HG03103 (cell line): ENCODE data around the gene LONRF2.

Source experiments
- ATAC-seq: cut with Tn5 transposase; IDR thresholded peaks from one replicate; pipeline ENCODE4 v1.9.1; 2021; ENCODE audit warnings: low read depth; ENCODE audit not compliant: unreplicated experiment

LONRF2 gene

GRCh38 chr2:100302585-100302892, 19.8 kb downstream of the LONRF2 start:
- no peak for ATAC-seq

- ATAC-seq, result no peak
Measured at GRCh38 chr2:100301881-100302584, 20.3 kb downstream of the LONRF2 start.

- no peak for ATAC-seq
Measured at GRCh38 chr2:100299548-100299947, 22.8 kb downstream of the LONRF2 start.

DNA sequence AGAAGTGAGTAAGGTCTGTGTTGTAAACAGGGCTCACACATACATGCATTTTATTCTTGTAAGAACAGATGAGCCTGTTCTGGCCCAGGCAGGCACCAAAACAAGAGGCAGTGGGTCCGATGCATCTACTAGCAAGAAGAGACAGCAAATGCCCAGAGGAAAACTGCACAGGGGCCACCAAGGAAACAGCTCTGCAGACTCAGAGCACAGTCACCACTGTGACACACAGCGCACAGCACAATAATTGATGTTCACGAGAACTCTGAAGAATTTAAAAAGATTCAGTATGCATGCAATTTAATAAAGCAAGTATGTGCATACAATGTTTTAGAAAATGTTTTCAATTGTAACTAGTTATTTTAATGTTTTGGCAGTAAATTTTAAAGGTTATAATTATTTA, 24.8 kb downstream of the LONRF2 start:
- no peak for ATAC-seq

DNA sequence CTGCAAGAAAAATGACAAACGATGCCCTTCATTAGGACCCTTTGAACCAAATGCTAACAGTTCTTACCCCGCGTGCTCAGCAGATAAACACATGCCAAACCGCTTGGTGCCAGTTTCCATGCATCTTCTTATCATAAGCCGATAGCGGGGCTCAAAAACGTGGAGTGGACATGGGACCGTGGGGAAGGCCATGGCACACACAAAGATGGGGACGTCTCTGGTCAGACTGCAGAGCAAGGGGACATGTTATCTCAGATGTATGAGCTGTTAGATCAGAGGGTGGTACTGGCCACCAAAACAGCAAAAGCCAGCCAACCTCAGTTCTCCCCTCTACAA, 28.2 kb downstream of the LONRF2 start:
- no peak for ATAC-seq

GRCh38 chr2:100293341-100294161, 28.8 kb downstream of the LONRF2 start:
- no peak for ATAC-seq

- ATAC-seq, result no peak
Measured at GRCh38 chr2:100292022-100292580, 30.2 kb downstream of the LONRF2 start.

DNA sequence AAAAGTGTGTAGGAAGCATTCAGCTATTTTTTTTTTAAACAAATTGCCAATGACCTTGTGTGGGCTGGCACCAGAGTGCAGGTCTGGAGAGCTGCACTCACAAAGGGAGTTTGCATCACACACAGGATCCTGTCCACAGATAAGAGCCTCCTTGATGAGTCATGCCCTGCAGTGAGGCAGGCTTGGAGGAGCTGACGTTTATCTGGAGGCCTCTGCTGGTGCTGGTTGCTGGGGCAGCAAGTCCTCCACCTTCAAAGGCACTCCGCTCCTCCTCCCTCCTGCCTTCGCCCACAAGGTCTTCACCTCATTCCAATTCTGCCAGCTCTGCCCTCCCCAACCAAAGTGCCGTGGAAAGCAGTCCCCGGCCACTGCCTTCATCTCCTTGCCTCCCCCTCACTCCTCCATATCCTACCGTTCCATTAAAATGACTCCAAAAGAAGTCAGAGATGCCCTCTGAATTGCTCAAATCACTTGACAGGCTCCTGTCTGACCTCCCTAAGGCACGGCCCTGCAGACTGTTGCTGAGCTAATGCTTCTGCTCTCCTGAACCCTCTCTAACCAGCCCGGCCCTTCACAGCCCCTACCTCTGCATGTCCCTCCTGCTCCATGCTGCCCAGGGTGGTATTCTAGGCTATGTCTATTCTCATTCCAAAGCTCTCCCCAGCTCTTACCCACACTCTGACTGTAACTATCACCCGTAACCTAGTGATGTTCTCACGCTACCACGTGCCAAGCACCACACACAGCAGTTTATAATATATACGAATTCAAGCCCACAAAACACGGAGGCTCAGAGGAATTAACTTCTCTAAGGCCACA, 30.9 kb downstream of the LONRF2 start:
- ATAC-seq, result no peak

DNA sequence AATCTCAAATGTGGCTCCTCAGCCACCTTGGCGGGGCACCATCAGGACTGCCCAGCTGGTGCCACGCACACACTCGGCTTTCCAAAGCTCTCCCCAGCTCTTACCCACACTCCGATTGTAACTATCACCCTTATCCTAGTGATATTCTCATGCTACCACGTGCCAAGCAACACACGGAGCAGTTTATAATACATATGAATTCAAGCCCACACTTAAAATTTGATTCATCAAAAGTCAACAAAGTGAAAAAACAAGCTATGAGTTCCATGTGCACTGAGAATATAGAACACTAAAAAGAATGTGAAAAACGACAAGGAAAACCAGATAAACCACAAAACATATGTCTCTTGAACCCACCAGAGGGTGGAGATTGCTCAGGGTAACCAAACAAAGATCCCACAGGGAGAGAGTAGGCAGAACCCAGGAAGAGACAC, 31.6 kb downstream of the LONRF2 start:
- no peak for ATAC-seq

DNA sequence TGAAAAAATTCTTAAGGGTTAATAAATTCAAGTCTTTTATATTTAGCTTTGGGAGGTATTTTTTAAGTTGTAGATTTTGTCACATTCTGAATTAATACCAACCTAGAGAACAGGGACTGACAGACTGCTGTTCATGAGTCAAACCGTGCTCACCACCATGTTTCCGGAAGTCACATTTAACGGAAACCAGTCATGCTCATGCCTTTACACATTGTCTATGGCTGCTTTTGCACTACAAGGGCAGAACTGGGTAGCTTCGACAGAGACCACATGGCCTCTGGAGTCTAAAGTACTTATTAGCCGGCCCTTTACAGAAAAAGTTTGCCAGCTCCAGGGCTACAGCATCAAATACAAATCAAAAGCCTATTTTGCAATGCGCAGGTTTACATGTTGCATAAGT, 33.3 kb downstream of the LONRF2 start:
- no peak for ATAC-seq

DNA sequence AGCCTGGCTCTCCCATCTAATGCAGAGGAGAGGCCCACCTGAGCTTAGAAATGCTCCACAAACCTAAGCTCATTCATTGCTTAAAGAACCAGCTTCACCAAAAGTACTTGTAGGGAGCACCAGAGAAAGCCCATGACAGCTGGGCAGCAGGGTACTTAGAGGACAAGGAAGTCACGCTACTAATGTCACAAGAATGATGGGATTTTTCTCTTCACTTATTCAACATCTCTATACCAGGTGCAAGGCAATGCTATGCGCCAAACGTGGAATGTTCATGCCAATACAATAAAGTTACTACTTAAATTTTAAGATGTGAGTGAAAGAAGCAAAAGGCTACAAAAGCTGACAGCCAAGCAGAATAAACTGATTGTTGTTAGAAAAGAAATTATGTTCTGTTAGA, 36.0 kb downstream of the LONRF2 start:
- no peak for ATAC-seq

GRCh38 chr2:100285691-100286090, 36.6 kb downstream of the LONRF2 start:
- no peak for ATAC-seq

- no peak for ATAC-seq
Measured at GRCh38 chr2:100285011-100285410, 37.3 kb downstream of the LONRF2 start.

GRCh38 chr2:100283724-100284501, 38.4 kb downstream of the LONRF2 start:
- ATAC-seq, result no peak

DNA sequence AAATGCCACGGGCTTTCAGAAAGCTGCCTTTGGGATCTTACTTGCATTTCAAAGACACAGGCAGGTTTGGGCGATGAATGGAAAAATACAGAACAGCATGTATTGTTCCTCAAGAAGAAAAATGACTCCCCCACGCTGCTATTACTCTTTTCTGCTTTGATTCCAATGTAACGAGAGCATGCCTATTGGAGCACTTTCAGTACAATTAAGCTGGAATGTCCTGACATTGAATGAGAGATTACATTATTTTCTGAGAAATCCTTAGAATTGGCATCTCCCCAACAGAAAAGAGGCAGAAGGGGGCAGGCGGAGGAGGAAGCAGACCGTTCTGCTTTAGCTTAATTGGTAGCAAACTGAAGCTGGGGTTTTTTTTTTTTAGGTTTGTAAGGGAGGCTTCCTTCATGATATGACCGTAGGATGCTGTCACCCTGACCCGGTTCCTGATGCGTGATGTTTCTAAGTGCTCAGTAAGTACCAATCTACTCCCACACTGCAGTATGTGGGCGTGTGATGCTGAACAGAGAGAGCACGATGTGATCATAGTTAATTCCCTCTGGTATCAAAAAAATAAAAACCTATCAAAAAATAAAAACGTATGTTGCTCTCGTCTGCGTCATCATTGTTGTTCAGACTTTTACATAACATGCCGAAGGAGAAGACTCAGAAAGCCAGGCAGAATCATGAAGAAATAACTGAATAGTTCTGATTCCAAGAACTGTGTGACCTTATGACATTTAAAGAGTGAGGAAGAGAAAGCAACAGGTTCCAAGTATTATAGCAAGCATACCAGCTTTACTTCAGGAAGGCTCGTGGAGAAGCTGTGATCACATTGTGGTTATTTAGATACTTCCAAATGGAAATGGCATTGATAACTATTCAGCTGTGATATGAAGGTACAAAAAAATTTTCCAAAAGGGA, 40.5 kb downstream of the LONRF2 start:
- no peak for ATAC-seq

DNA sequence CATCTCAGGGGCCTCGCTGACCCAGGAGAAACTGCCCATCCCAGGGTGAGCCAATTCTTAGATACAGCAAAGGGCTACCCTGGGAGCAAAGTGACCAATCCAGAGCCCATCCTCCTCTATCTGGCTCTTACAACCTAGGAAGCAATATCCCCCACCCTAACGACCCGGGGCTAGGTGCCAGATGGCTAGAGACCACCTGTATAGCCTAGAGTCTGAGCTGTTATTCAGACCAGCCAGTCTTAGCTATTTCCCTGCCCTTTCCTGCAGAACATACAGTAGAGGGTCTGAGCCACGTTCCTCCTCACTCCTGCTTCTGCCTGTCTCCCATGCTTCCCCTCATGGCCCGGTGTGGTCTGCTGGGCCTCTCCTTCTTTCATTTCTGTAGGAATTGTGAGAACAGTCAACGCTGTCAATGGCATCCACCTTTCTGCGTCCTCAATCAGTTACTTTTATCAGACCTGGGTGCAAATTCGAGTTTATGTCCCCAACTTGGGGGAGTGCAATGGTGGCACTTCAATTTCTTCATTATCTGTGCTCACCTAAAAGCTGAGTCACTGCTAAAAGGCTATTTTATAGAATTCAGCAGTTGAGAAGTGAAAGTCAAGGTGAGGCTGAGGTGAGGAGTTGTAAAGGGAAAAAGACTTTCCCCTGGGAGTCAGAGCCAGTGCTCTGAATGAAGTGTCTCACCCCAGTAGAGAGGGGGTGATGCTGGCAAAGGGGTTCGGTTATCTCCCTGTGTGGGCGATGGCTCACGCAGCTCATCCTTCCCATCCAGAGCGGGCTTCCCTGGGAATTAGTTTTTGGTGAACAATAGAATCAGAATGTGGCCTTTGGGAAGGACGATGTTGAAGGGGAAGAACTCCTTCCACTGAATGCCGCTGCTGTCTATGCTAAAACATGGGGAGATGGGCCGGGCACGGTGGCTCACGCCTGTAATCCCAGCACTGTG, 42.4 kb downstream of the LONRF2 start:
- no peak for ATAC-seq

GRCh38 chr2:100278986-100279385, 43.3 kb downstream of the LONRF2 start:
- ATAC-seq, result no peak

- no peak for ATAC-seq
Measured at GRCh38 chr2:100278501-100278900, 43.8 kb downstream of the LONRF2 start.
